ENCODE results near the gene TESMIN.

TESMIN gene

GRCh38 chr11:68772936-68773335, 21.6 kb upstream of the TESMIN start:
- Mint-ChIP-seq H3K27ac (no peak overlapping the region), H3K4me1 (peaks cover 3 to 7% of the 10 kb centered on the region in 2 donors), H3K36me3 (peaks cover 40 to 55% of the 10 kb centered on the region in 2 donors), H3K4me3 (no peak overlapping the region), H3K27me3 (no peaks in the 10 kb centered on the region), H3K9me3 (no peaks in the 10 kb centered on the region)
- DNase-seq = no peak
- ATAC-seq (replicated peaks) = no peak

- Mint-ChIP-seq H3K27me3 (no peaks in the 10 kb centered on the region), H3K27ac (no peak overlapping the region), H3K4me3 (no peak overlapping the region), H3K4me1 (no peaks in the 10 kb centered on the region), H3K36me3 (peaks cover 34 to 48% of the 10 kb centered on the region in 2 donors), H3K9me3 (no peaks in the 10 kb centered on the region)
- DNase-seq (no peak), ATAC-seq (replicated peaks) (no peak)
These were observed 19.5 kb upstream of the TESMIN start for GRCh38 chr11:68770781-68771180.

GRCh38 chr11:68767672-68768071, 16.4 kb upstream of the TESMIN start:
- ATAC-seq (replicated peaks) (no peak), DNase-seq (no peak)
- Mint-ChIP-seq H3K27me3 (no peaks in the 10 kb centered on the region), H3K4me3 (no peak overlapping the region), H3K9me3 (no peaks in the 10 kb centered on the region), H3K27ac (no peak overlapping the region), H3K36me3 (peaks cover 26 to 39% of the 10 kb centered on the region in 2 donors), H3K4me1 (peaks cover 0 to 6% of the 10 kb centered on the region in 2 donors)

GRCh38 chr11:68766786-68767185, 15.5 kb upstream of the TESMIN start:
- H3K9me3 Mint-ChIP-seq = no peaks in the 10 kb centered on the region
- no peak for ATAC-seq (replicated peaks)
- peaks cover 34 to 47% of the 10 kb centered on the region in 2 donors for H3K36me3 Mint-ChIP-seq

GRCh38 chr11:68764746-68765145, 13.4 kb upstream of the TESMIN start:
- Mint-ChIP-seq H3K4me1 (peaks cover 0 to 6% of the 10 kb centered on the region in 2 donors), H3K27ac (peak overlapping the region; percentile 33), H3K4me3 (no peak overlapping the region), H3K36me3 (peaks cover 32 to 42% of the 10 kb centered on the region in 2 donors), H3K27me3 (no peaks in the 10 kb centered on the region), H3K9me3 (no peaks in the 10 kb centered on the region)
- DNase-seq (no peak), ATAC-seq (replicated peaks) (no peak)

More at GRCh38 chr11:68766786-68767185, 15.5 kb upstream of the TESMIN start:
- Mint-ChIP-seq H3K27ac (no peak overlapping the region), H3K4me1 (peaks cover 0 to 6% of the 10 kb centered on the region in 2 donors), H3K27me3 (no peaks in the 10 kb centered on the region), H3K4me3 (no peak overlapping the region)
- DNase-seq = no peak

GRCh38 chr11:68763926-68764657, 12.8 kb upstream of the TESMIN start:
- Mint-ChIP-seq H3K27me3 (no peaks in the 10 kb centered on the region), H3K36me3 (peaks cover 33 to 46% of the 10 kb centered on the region in 2 donors), H3K4me1 (peaks cover 0 to 6% of the 10 kb centered on the region in 2 donors), H3K4me3 (no peak overlapping the region), H3K27ac (peak overlapping the region; percentile 33), H3K9me3 (no peaks in the 10 kb centered on the region)
- DNase-seq (no peak), ATAC-seq (replicated peaks) (peak in 1 of 2 donors; percentile 45)

- Mint-ChIP-seq H3K4me3 (no peak overlapping the region), H3K4me1 (peaks cover 0 to 6% of the 10 kb centered on the region in 2 donors), H3K36me3 (peaks cover 26 to 39% of the 10 kb centered on the region in 2 donors), H3K27ac (peak overlapping the region; percentile 75), H3K27me3 (no peaks in the 10 kb centered on the region), H3K9me3 (no peaks in the 10 kb centered on the region)
- ATAC-seq (replicated peaks) (no peak), DNase-seq (no peak)
These were observed 11.9 kb upstream of the TESMIN start for GRCh38 chr11:68763181-68763721.

GRCh38 chr11:68762481-68762880, 11.2 kb upstream of the TESMIN start:
- H3K27me3 Mint-ChIP-seq = no peaks in the 10 kb centered on the region
- no peak for ATAC-seq (replicated peaks)
- H3K9me3 Mint-ChIP-seq = no peaks in the 10 kb centered on the region
- H3K4me1 Mint-ChIP-seq = peaks cover 0 to 6% of the 10 kb centered on the region in 2 donors
- no peak overlapping the region for H3K4me3 Mint-ChIP-seq
- H3K36me3 Mint-ChIP-seq = peaks cover 28 to 40% of the 10 kb centered on the region in 2 donors
- DNase-seq = no peak
- no peak overlapping the region for H3K27ac Mint-ChIP-seq

GRCh38 chr11:68761801-68762200, 10.5 kb upstream of the TESMIN start:
- Mint-ChIP-seq H3K27ac (no peak overlapping the region), H3K27me3 (no peaks in the 10 kb centered on the region), H3K36me3 (peaks cover 32 to 44% of the 10 kb centered on the region in 2 donors), H3K9me3 (no peaks in the 10 kb centered on the region), H3K4me3 (no peak overlapping the region), H3K4me1 (peaks cover 0 to 6% of the 10 kb centered on the region in 2 donors)
- no peak for DNase-seq
- ATAC-seq (replicated peaks) = no peak

GRCh38 chr11:68759991-68760390, 8.7 kb upstream of the TESMIN start:
- Mint-ChIP-seq H3K9me3 (no peaks in the 10 kb centered on the region), H3K27me3 (no peaks in the 10 kb centered on the region), H3K4me1 (peaks cover 0 to 6% of the 10 kb centered on the region in 2 donors), H3K27ac (no peak overlapping the region), H3K4me3 (no peak overlapping the region), H3K36me3 (peaks cover 34 to 46% of the 10 kb centered on the region in 2 donors)
- no peak for ATAC-seq (replicated peaks)
- DNase-seq = no peak

GRCh38 chr11:68757711-68758110, 6.4 kb upstream of the TESMIN start:
- H3K4me3 Mint-ChIP-seq = no peak overlapping the region
- H3K27me3 Mint-ChIP-seq = no peaks in the 10 kb centered on the region
- H3K36me3 Mint-ChIP-seq = peaks cover 32 to 52% of the 10 kb centered on the region in 2 donors
- DNase-seq (no peak), ATAC-seq (replicated peaks) (no peak)
- no peaks in the 10 kb centered on the region for H3K4me1 Mint-ChIP-seq
- H3K27ac Mint-ChIP-seq = no peak overlapping the region
- no peaks in the 10 kb centered on the region for H3K9me3 Mint-ChIP-seq

- H3K4me1 Mint-ChIP-seq = peaks cover 4 to 8% of the 10 kb centered on the region in 2 donors
- no peak overlapping the region for H3K4me3 Mint-ChIP-seq
- no peaks in the 10 kb centered on the region for H3K9me3 Mint-ChIP-seq
- no peak overlapping the region for H3K27ac Mint-ChIP-seq
- H3K27me3 Mint-ChIP-seq = no peaks in the 10 kb centered on the region
- ATAC-seq (replicated peaks) = no peak
- DNase-seq = no peak
- peaks cover 22 to 41% of the 10 kb centered on the region in 2 donors for H3K36me3 Mint-ChIP-seq
These were observed 4.9 kb upstream of the TESMIN start for GRCh38 chr11:68756171-68756766.

GRCh38 chr11:68753300-68753699, 2.0 kb upstream of the TESMIN start:
- Mint-ChIP-seq H3K36me3 (peaks cover 16 to 29% of the 10 kb centered on the region in 2 donors), H3K27me3 (no peaks in the 10 kb centered on the region), H3K4me3 (no peak overlapping the region), H3K9me3 (no peaks in the 10 kb centered on the region), H3K27ac (no peak overlapping the region), H3K4me1 (peaks cover 4 to 17% of the 10 kb centered on the region in 2 donors)
- DNase-seq (no peak), ATAC-seq (replicated peaks) (no peak)

GRCh38 chr11:68751004-68751325, 355 bp downstream of the TESMIN start:
- Mint-ChIP-seq H3K27me3 (no peaks in the 10 kb centered on the region), H3K27ac (no peak overlapping the region), H3K36me3 (peaks cover 3 to 14% of the 10 kb centered on the region in 2 donors), H3K4me1 (peaks cover 4 to 17% of the 10 kb centered on the region in 2 donors), H3K9me3 (no peaks in the 10 kb centered on the region), H3K4me3 (no peak overlapping the region)
- ATAC-seq (replicated peaks) = no peak
- DNase-seq = no peak
